SW480 (cell line): ENCODE results near the gene MED16.
"Not testable (repeated sequence)": the region's sequence is repeated elsewhere in the genome, so short reads cannot be mapped to it uniquely, and the experiment has no call there.

Experiments
- DNase-seq: peaks from one replicate; pipeline ENCODE4 v3.0.0-alpha.2; 2016; ENCODE audit warnings: low spot score

The MED16 gene

DNA sequence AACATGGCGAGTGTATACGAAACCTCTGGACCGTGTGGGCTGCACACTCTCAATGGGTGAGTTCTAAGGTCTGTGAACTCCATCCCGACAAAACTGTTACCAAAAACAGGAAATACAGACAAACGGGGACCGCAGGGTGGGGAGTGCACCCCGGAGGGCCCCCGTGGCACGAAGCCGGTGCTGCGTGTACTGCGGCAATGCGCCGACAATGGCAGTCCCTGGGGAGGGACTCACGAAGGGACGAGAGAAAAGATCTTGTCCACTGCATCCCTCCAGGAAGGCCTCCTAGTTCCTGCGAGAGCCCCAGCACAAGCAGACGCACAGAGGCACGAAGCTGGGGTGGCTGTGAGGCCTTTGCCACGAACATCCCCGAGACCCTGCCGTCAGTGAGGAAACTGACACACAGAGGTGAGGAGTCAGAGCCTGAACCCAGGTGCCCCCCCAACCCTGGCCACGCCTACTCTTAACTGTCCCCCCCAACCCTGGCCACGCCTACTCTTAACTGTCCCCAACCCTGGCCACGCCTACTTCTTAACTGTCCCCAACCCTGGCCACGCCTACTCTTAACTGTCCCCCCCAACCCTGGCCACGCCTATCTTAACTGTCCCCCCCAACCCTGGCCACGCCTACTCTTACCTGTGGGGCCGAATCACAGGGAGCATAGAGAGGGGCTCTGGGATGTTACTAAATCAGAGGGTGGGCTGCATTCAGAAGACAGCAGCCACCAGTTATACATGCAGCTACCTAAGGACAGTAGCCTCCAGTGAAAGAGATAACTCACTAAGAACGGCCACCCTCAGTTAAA, 4.2 kb downstream of the MED16 start:
- no peak for DNase-seq

- no peak for DNase-seq
Observed at GRCh38 chr19:887599-887998, 5.4 kb downstream of the MED16 start.

DNA sequence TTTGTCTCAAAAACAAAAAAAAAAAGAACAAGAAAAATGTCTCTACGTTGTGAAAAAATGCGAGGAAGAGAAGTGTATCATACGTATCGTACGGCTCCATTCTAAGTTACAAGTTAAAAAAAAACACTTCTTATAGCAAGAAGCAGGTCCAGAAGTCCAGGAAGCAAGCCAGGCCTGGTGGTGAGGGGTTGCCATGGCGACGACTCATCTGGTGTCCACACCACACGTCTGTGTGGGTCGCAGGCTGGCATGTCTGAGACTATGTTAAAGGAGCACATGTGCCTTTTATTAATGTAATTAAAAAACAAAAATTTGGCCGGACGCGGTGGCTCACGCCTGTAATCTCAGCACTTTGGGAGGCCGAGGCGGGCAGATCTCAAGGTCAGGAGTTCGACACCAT, 5.9 kb downstream of the MED16 start:
- DNase-seq: no peak

DNA sequence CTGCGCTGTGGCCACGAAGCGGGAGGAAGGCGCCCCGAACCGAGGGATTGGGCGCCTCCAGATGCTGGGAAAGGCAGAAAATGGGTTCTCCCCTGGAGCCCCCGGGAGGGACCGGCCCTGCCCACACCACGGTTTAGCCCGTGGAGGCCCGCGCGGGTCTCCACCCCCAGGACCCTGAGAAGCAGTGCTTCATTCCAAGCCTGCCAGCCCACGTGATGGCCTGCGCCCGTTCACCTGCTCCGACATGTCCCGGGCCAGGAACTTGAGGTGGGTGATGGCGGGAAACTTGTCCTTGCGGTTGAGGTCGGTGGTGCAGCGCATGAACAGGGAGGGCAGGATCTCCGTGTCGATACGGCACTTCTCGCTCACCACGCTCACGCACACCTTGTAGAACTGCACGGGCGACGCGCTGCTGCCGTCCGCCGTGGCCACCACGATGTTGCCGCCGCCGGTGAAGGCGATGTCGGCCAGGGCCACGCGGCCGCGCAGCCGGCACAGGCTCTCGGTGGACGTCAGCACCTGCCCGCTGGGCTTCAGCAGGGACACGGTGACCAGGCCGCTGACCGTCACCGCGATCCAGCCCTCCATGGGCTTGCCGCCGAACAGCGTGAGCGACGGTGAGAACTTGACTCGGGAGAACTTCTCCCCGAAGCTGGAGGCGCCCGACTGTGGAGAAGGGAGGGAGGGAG, 7.3 kb downstream of the MED16 start:
- DNase-seq: no peak

GRCh38 chr19:884420-885211, 8.4 kb downstream of the MED16 start:
- no peak for DNase-seq

DNA sequence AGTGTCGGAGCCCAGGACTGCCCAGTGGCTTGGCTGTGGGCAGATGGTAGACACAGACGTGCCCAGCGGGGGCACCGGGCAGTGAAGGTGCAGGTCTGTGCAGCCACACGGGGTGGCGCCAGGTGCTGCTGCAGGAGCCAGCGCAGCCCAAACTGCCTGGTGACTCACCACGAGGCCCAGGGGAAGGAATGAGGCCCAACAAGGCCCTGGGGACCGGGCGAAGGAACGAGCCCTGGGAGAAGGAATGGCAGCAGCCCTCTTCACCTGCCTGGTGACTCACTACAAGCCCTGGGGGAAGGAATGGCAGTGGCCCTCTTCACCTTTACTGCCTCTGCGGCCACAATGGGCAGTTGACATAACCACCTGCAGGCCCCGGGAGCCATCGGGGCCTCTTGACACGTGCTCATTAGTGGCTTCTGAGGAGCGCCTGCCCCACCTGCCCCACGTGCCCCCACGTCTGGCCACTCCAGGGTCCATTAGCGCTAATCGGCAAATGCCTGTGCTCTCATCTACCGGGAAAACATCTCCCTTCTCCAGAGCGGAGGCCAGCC, 9.3 kb downstream of the MED16 start:
- DNase-seq: peak; percentile 85

- no peak for DNase-seq
Observed at GRCh38 chr19:882871-883497, 10.0 kb downstream of the MED16 start.

DNA sequence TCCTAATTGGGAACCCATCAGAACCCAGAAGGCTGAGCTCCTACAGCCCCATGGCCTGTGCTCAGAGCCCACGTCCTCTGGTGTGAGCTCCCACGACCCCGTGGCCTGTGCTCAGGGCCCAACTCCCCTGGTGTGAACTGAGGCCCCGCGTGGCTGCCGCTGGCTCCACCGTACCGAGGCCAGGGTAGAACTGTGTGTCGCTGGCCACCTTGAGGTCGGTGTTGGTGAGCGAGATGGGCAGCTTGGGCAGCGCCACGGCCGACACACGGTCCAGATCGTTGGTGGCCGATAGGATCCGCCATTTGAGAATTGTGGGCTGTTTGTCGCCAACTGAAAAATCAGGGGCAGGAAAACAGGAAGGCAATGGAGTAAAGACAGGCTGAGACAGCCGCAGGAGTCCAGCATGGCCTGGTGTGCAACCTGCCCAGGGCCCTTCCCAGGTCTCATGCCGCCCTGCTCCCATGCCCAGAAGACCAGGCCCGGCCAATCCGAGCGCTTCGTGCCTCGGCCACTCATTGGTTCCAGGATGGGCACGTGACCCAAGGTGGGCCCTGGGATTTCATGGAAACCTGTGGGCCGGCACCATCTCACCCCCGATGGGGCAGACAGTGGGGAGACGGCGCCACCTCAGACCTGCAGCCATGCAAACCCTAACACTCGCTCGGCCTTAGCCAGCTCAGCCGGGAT, 11.5 kb downstream of the MED16 start:
- DNase-seq: no peak

GRCh38 chr19:879711-880438, 13.1 kb downstream of the MED16 start:
- DNase-seq: no peak

DNA sequence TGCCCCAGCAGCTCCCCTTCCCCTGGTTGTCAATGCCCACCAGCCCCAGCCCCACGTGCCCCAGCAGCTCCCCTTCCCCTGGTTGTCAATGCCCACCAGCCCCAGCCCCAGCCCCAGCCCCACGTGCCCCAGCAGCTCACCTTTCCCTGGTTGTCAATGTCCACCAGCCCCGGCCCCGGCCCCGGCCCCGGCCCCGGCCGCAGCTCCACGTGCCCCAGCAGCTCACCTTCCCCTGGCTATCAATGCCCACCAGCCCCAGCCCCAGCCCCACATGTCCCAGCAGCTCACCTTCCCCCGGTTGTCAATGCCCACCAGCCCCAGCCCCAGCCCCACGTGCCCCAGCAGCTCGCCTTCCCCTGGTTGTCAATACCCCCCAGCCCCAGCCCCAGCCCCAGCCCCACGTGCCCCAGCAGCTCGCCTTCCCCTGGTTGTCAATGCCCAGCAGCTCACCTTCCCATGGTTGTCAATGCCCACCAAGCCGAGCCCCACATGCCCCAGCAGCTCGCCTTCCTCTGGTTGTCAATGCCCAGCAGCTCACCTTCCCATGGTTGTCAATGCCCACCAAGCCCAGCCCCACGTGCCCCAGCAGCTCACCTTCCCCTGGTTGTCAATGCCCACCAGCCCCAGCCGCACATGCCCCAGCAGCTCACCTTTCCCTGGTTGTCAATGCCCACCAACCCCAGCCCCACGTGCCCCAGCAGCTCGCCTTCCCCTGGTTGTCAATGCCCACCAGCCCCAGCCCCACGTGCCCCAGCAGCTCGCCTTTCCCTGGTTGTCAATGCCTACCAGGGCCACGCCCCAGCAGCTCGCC, 14.0 kb downstream of the MED16 start:
- DNase-seq: not testable (repeated sequence)

DNA sequence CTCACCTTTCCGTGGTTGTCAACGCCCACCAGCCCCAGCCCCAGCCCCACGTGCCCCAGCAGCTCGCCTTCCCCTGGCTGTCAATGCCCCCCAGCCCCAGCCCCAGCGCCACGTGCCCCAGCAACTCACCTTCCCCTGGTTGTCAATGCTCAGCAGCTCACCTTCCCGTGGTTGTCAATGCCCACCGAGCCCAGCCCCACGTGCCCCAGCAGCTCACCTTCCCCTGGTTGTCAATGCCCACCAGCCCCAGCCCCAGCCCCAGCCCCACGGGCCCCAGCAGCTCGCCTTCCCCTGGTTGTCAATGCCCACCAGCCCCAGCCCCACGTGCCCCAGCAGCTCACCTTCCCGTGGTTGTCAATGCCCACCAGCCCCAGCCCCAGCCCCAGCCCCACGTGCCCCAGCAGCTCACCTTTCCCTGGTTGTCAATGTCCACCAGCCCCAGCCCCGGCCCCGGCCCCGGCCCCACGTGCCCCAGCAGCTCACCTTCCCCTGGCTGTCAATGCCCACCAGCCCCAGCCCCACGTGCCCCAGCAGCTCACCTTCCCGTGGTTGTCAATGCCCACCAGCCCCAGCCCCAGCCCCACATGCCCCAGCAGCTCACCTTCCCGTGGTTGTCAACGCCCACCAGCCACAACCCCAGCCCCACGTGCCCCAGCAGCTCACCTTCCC, 14.9 kb downstream of the MED16 start:
- DNase-seq: not testable (repeated sequence)

- no peak for DNase-seq
Observed at GRCh38 chr19:876780-877314, 16.1 kb downstream of the MED16 start.

DNA sequence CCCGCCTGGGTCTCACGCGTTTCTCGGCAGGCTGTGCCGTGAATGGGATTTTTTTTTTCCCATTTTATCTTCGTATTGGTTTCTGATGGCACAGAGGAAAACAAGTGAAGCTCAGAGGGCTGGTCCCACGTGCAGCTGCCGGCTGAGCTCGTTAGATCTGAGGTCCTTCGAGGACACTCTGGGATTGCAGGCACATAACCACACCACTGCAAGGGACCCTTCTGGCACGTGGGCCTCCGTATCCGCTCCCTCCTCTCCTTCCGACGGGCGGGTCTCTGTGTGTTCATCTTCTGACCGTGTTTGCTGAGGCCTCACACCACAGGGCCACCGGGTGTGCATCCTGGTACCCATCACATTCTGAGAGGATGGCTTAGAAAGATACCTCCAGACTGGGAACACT, 16.9 kb downstream of the MED16 start:
- DNase-seq: no peak

GRCh38 chr19:875265-875879, 17.6 kb downstream of the MED16 start:
- DNase-seq: no peak

DNA sequence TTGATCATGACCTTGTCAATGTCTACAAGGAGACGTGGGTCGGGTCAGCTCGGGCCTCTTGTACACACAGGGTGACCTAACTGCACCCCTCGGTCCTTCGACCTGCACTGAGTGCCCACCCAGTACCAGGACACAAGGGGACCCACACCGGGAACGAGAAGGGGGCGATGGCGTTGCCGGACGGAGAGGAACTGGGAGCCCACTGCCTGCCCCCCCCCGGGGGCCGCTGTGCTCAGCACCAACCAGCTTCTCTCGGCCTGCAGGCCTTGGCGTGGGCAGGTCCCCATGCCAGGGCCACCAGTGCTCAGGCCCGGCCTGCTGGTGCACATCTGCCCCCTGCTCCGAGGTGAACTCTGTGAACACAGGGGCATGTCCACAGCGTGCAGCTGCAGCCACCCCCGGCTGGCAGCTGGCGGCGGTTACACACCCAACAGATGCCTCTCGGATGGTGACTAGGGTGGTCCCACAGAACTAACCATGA, 19.4 kb downstream of the MED16 start:
- no peak for DNase-seq

DNA sequence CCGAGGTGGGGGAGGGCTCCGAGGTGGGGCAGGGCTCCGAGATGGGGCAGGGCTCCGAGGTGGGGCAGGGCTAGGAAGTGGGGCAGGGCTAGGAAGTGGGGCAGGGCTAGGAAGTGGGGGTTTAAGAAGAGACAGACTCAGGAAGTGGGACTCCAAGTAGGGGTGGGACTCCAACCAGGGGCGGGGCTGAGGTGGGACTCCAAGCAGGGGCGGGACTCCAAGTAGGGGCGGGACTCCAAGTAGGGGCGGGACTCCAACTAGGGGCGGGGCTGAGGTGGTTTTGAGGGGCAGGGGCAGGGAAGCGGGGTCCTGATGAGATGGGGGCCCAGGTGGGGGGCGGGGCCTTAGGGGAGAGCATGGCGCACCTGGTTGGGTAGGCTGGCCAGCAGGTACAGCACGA, 19.9 kb downstream of the MED16 start:
- peak; percentile 58 for DNase-seq

- peak; percentile 64 for DNase-seq
Observed at GRCh38 chr19:872266-872951, 20.6 kb downstream of the MED16 start.
